HG03460 (cell line): ENCODE data around the gene MCF2L.
"Not testable (repeated sequence)": the region's sequence is repeated elsewhere in the genome, so short reads cannot be mapped to it uniquely, and the experiment has no call there.

ENCODE experiments used
- ATAC-seq: cut with Tn5 transposase; IDR thresholded peaks from one replicate; pipeline ENCODE4 v1.9.1; 2021; ENCODE audit not compliant: unreplicated experiment

The MCF2L gene

GRCh38 chr13:113110048-113110851, 141.2 kb downstream of the MCF2L start:
- no peak for ATAC-seq

DNA sequence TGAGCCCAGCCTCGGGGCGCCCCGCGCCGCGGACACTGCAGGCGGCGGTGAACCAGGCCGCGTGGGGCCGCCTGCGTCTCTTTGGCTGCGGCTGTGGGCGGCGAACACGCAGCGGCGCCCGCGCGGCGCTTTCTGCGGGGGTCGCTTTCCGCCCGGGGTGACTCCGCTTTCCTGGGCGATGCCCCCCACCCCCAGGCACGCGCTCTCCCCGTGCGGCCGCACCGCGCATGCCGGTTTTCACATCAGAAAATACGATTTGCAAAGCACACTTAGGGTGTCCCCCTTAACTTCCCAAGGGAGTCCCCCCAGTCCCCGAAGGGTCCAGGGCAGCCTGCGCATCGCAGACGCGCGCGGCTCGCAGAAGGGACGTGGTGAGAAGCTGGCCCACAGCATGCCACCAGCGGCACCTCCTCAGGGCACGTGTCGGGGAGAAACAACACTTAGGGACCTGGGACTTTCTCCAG, 141.9 kb downstream of the MCF2L start:
- no peak for ATAC-seq

GRCh38 chr13:113111821-113112220, 142.8 kb downstream of the MCF2L start:
- not testable (repeated sequence) for ATAC-seq

DNA sequence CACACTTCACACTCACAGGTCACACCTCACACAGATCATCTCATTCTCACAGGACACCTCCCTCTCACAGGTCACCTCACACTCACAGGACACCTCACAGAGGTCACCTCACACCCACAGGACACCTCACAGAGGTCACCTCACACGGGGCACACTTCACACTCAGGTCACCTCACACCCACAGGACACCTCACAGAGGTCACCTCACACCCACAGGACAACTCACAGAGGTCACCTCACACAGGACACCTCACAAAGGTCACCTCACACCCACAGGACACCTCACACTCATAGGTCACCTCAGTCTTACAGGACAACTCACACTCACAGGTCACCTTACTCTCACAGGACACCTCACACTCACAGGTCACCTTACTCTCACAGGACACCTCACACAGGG, 143.5 kb downstream of the MCF2L start:
- not testable (repeated sequence) for ATAC-seq

GRCh38 chr13:113112893-113113845, 144.2 kb downstream of the MCF2L start:
- ATAC-seq, result no peak

- ATAC-seq, result no peak
These were observed 144.8 kb downstream of the MCF2L start for GRCh38 chr13:113113846-113114271.

DNA sequence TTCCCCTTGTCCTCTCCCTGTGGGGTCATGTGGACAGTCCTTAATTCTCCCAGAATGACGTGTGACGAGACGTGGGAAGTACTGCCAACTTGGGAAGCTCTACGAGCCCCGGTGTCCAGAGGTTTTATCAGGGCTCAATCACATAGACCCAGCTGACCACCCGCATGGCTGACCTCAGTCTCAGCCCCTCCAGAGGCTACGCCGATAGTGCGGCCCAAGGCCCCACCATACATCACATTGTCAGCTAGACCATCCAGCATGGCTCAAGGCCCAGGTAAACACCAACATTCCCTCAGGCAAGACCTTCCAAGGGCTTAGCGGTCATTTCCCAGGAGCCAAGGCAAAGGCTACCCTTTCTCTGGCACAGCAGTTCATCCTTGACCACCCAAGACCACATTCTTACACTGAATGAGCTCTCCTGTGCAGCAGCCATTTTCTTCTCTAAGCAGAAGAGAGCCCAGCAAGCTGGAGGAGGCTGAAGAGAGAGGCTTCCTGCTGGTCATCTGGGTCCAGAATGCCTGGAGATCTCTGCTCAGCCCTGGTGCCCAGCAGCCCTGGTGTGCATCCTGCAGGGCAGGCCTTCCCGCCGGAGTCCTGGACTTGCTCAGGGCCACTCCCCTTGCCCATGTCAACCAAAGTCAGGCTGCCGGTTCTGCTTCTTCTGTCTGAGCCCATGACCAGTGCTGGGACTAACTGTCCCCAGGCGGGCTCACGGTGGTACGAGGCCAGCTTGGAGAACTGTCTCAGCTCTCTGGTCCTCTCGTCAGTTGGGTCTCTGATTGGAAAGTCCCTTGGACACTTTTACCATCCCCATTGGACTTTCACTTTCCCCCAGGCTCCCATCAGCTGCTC, 145.7 kb downstream of the MCF2L start:
- ATAC-seq, result no peak

- ATAC-seq, result no peak
These were observed 146.6 kb downstream of the MCF2L start for GRCh38 chr13:113115363-113116205.

GRCh38 chr13:113116206-113116800, 147.3 kb downstream of the MCF2L start:
- ATAC-seq, result no peak

DNA sequence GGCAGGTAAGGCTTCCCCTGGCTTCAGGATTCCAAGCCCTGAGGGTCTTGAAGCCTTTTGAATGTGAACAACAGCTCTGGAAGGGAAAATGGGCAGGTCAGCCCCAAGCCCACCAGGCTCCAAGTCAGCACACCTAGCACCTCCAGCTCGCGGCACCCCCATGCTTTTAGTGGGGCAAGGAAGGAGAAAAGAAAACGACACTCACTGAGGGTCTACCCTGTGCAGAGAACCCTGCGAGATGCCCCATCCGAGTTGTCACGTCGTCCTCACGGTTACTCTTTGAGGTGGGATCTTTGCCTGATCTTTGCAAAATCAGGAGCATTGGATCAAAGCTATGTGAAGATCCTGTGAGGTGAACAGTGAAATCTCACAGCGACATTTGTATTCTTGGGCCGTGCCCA, 147.9 kb downstream of the MCF2L start:
- no peak for ATAC-seq

DNA sequence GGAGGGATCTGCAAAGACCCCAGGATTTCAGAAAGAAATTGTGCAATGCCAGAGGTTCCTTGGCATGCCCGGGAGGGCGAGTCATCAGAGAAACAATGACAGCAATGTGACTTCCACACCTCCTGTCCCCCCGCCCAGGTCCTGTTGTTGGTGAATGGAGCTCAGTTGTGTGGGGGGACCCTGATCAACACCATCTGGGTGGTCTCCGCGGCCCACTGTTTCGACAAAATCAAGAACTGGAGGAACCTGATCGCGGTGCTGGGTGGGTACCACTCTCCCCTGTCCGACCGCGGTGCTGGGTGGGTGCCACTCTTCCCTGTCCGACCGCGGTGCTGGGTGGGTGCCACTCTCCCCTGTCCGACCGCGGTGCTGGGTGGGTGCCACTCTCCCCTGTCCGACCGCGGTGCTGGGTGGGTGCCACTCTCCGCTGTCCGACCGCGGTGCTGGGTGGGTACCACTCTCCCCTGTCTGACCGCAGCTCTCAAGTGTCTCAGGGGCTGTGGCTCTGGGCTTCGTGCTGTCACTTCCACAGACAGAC, 148.4 kb downstream of the MCF2L start:
- no peak for ATAC-seq

DNA sequence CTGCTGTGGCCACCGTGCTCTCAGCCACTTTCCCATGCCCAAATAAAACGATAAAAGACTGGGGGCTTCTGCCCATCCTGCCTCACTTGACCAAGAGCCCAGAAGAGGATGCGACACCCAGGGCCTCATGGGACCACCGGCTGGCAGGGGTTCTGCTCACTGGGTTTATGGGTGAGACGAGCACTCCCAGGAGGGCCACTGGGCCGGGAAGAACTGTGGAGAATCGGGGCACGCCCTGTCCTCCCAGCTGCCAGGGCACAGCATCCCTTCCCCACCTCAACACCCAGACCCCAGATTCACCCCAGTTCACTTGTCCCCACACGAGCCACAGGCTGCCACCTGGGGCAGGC, 148.9 kb downstream of the MCF2L start:
- ATAC-seq, result no peak

- ATAC-seq, result no peak
These were observed 149.4 kb downstream of the MCF2L start for GRCh38 chr13:113118261-113119021.

DNA sequence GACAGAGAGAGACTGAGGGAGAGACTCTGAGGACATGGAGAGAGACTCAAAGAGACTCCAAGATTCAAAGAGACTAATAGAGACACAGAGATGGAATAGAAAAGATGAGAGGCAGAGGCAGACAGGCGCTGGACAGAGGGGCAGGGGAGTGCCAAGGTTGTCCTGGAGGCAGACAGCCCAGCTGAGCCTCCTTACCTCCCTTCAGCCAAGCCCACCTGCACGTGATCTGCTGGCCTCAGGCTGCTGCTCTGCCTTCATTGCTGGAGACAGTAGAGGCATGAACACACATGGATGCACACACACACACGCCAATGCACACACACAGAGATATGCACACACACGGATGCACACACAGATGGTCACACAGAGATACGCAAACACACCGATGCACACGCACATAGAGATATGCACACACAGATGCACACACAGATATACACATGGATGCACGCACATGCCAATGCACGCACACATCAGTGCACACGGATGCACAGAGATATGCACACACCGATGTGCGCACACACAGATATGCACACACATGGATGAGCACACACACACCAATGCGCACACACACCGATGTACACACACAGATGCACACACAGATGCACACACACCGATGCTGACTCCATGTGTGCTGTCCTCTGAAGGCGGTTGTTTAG, 150.3 kb downstream of the MCF2L start:
- ATAC-seq, result no peak

GRCh38 chr13:113119822-113120189, 150.8 kb downstream of the MCF2L start:
- ATAC-seq, result no peak

DNA sequence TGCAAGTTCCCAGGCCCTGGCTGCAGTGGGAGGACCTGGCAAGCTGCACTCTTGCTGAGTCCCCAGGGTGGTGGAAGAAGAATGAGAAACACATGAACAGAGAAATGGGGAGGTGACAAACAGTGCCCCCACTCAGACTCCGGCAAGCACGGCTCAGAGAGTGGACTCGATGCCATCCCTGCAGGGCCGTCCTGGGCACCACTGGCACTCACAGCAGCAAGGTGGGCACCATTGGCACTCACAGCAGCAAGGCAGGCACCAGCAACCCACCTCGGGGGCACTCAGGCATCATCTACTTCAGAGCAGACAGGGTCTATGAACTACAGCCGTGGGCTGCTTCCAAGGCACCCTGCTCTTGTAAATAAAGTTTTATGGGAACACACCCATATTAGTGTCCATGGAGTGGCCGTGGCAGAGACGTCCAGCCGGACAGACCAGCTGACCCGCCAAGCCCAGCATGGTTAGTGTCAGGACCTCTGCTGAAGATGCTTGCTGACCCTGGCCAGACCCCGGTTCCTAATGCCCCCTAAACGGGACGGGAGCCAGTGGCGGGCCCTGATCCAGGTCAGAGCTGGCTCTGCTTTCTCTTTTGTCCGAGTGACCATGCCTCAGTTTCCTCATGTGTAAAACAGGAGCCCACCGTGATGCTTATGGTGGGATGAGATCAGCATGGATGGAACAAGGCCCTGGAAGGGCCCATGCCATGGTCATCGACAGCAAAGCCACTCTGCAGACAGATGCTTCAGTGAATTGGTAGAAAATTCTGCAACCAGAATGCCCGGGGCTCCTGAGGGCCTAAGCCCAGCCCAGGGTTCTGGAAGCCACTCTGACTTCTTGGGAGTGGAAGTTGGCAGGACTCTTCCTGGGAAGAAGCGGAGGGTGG, 151.5 kb downstream of the MCF2L start:
- ATAC-seq, result no peak
